HG03045 (cell line): ENCODE data around the gene HOXA2.
A peak's percentile ranks its signal among the peaks of the same experiment; 100 is the strongest.

Source experiments
- ATAC-seq: cut with Tn5 transposase; IDR thresholded peaks from one replicate; pipeline ENCODE4 v1.9.1; 2021; ENCODE audit warnings: mild to moderate bottlenecking, moderate library complexity; ENCODE audit not compliant: unreplicated experiment

HOXA2 gene

GRCh38 chr7:27100694-27101170 is 1.8 kb downstream of the HOXA2 start:
- ATAC-seq: no peak

DNA sequence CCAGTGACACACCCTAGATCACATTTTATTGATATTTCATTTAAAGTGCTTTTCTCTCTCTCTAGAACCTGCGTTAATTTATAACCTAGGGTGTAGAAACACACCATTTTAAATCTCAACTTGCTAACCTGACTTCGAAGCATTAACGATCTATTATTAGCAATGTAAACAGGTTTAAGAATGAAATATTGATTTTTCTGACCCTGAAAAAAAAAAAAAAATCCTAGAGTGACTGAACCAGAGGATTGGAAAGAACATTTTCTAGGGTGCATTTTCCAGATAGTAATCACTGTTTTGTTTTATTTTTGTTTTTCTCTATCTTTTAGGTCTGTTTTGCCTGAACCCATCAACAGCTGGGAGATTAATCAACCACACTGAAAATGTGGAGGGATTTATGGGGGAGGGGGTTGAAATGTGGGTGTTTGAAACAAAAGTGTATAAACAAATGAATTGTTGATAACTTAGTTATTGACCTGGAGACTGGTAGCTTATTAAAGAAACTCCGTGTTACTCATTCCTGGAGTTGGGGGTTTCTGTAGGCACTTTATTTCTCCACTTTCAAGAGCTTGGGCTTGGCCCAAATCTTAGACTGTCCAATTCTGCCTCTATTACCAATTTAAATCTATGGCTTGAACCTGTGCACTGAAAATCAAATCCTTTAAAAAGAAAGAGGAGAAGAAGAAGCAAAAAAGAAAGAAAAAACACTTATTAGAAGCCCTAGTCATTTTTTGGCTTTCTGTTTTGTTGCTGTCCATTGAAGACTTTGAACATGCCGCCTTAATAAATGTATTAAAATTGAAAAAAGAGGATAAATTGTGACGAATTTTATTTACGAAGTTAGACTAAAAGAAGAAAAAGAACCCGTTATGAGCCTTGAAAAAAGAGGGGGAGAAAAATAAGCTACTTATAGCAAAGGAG is 2.8 kb downstream of the HOXA2 start:
- no peak for ATAC-seq

DNA sequence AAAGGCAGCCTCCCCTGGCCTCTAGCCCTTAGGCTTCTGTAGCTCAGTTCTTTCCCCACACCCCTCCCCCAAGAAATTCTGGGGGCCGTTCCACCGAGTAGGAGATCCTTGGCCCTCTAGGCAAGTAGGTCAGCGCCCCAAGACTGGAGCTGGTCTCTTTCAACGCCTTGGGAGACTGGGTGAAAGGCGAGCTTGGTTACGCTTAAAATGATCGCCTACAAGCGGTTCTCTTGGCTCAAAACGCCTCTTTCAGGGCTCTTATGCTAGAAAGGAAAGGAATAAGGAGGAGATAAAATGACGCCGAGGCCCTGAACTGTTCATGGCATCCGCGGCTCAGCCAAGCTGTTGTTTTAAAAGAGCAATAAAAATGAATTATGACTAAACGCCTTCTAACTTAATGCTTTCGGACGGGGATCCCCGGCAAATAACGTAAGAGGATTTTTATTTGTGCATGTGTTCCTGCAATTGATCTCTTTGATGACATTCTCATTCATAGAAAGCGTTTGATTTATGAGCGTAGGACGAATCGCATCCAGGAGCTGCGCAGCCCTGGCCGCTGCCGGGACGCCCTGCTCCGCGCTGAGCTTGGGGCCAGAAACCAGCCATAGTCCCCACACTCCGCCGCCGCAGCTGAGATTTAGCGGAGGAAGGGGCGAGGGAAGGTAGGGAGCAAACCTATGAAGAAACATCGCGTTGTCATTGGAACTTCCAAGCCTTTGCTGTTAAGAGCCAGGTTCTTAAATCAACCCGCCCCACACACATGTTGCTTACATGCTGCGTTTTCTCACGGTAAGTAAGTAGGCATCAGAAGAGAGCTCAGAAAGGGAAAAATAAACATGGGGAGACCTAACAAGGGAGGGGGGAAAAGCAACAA is 3.7 kb downstream of the HOXA2 start:
- no peak for ATAC-seq

DNA sequence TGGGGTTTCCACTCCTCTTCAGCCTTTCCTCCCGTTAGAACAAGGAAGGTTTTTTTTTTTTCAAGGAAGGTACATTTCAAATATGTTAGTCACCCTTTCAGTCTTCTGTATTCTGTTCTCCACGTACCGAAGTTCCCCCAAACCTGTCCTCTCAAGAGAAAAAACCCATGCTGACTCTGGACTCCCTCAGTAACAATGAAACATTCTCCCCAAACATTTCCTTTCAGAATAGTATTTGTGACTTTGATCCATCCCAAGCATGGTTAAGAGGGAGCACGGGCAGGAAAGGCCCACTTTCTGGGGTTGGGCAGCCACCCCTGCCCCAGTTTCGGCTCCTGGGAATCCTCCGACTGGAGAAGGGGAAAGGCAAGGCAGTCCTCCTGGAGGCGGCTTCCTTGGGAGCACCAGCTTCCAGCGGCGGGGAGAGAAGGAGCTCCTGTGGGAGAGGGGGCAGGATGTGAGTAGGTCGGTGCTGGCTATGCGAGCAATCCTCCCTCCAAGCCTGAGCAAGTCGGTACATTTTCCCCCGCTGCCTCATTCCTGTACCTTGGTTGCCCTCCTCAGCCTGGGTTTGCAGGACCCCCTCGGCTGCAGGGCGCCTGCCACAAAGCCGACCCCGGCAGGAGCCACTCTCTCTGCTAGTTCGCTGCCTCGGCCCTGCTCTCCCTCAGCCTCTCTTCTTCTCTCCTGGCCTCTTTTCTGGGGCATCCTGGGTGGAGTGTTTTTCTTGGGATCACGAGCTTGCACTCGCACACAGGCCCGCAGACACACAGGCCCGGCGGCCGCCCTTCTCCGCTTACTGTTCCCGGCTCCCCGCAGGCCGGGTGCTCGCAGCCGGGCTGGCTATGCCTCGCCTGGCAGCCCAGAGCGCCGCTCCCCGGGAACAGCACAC is 4.6 kb downstream of the HOXA2 start:
- ATAC-seq: no peak

DNA sequence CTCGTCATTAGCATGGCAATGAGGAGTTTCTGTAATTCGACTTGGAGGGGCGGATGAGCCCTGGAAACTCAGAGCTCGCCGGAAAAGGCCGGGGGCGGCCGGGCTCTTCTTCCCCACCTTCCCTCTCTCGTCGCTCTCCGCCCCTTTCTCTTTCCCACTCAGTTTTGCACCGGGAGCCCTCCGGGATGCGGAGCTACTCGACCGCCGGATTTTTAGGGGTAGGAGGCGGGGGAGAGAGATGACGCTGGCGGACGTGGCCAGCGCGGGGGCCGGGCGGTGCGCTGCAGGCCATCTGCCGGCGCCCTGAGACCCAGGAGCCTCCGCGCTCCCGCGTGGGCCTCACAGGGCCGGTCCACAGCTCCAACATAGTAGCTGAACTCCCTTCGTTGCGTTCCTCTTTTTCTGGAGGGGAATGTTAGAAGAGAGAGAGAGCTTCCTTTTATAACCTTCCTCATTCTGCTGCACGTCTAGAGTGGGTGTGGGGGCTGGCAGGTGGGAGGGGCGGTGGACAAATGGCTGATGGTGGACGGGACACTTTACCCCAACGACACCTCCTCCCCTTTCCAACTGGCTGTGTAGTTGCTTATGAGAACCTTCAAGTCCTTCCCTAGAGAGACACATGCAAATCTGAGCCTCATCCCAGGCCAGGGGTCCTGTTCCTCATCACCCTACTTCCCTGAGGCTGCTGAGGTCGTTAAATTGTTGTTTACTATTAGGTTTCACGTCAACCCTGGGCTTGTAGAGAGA is 5.5 kb downstream of the HOXA2 start:
- ATAC-seq: no peak

GRCh38 chr7:27095897-27096767 is 6.4 kb downstream of the HOXA2 start, which contains the start of gene HOXA1:
HOXA1 (minus strand) TSS chr7:27096000; CDS start chr7:27095912, 88 bp downstream.
- ATAC-seq: peak; percentile 80

DNA sequence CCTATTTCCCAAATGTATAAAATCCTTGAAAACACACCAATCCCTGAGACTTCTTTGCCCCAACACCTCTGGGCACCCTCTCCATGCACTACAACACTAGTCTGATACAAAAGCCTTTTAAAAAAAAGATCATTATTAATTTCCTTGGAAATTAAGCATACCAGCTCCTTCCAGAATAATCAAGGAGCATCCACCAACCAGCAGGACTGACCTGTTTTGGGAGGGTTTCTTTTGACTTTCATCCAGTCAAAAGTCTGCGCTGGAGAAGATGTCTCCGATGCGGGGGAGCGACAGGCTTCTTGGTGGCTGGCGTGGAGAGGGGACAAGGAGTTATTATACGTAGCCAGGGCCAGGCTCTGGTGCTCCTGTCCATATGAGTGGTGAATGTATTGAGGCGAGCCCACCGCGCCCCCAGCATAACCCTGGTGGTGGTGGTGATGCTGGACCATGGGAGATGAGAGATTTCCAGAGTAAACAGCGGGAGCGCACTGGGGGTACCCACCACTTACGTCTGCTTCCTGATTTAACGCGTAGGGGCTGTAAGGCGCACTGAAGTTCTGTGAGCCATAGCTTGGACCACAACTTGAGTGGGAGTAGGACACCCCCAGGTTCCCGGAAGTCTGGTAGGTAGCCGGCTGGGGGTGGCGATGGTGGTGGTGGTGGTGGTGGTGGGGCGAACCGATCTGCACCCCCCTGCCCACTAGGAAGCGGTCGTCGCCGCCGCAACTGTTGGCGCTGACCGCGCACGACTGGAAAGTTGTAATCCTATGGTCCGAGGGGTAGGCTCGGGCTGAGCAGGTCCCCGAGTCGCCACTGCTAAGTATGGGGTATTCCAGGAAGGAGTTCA is 7.2 kb downstream of the HOXA2 start:
- ATAC-seq: peak; percentile 4

DNA sequence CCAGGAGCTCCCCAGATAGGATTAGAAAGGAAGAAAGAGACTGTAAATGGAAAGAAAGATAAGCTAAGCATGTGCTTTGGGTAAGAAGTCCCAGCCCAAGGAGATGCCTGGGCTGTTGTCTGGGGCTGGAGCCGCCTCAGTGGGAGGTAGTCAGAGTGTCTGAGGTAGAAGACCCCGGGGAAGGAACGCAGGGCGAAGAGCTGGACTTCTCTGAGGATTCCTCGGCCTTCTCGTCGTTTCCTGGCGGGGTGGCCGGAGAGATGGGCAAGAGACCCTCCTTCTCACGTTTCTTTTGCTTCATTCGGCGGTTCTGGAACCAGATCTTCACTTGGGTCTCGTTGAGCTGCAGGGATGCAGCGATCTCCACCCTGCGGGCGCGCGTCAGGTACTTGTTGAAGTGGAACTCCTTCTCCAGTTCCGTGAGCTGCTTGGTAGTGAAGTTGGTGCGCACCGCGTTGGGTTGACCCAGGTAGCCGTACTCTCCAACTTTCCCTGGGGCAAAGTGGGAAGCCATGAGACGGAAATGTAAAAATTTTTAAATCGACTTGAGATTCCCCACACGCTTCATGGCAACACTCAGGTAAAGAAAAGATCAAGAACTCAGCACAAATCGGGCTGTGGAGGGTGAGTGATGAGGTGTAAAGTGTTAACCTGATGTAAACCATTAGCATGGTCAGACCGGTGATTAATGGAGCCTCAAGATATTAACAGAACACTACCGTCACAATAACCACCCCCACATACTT is 8.0 kb downstream of the HOXA2 start:
- no peak for ATAC-seq

GRCh38 chr7:27093184-27093895 is 9.1 kb downstream of the HOXA2 start:
- ATAC-seq: no peak

GRCh38 chr7:27092819-27093110 is 9.7 kb downstream of the HOXA2 start:
- no peak for ATAC-seq

GRCh38 chr7:27091941-27092818 is 10.3 kb downstream of the HOXA2 start:
- ATAC-seq: no peak

DNA sequence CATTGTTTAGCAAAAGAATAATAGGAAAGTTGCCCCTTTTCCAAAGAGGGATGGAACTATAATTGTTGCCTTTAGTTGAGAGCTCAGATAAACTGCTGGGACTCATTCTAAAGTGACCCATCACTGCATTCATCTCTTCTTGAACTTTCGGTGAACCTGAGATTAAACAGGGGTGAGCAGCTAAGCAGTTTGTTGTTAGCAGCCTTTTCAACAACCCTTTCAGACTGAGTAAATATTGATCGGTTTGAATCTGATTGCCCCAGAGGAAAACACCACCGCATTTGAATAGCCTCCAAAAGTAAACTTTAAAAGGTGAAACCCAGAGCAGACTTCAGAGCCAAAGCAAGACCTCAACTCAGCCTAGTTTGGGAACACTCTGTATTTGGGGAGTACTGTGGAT is 11.4 kb downstream of the HOXA2 start:
- no peak for ATAC-seq

GRCh38 chr7:27088002-27088922 is 14.2 kb downstream of the HOXA2 start:
- ATAC-seq: no peak

DNA sequence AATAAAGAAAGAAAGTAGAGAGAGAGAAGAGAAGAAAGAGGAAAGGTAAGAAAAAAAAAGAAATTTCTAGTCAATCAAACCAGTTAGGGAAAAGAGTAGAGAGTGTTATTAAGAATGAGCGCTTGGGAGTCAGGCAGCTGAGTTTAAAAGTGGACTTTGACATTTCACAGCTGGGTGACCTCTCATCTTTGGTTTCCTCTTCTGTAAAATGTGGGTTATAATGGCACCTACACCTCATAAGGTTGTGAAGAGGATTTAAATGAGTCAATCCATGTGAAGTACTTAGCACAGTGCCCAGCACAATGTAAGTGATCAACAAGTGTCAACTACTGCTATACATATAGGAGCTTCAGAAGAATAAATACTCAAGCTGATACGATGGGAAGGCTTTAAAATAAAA is 18.8 kb downstream of the HOXA2 start:
- no peak for ATAC-seq

DNA sequence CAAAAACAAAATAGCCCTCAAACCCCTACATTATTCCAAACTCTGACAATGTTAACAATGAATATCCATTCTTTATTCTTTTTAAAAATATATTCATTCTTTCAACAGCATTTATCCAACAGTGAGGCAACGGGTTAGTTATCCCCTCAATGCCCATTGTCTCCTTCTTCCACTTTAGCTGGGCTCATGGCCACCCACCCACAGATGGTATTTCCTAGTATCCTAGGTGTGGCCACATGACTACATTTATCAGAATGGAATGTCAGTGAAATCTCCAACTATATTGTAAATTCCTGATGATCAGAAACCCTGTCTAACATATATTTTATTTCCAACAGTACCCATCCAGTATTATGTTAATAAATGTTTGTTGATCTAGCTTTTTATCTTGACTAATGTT is 20.3 kb downstream of the HOXA2 start:
- no peak for ATAC-seq
